CD14-positive monocyte (primary cell): ENCODE data around the gene EMC8. TPM values are rescaled to one million over a fixed set of nuclear protein-coding genes. Genes with fewer than 3 reads are reported as not detected.

Source experiments
- DNase-seq, 3 donors: peaks; one replicate each; pipeline ENCODE4 v3.0.0-alpha.2; 2011 to 2022
- H2AFZ ChIP-seq: 2 replicates; pipeline ENCODE4 v1.6.0; 2012; ENCODE audit warnings: mild to moderate bottlenecking, low read depth, low read length, inconsistent platforms; ENCODE audit not compliant: insufficient read depth, poor library complexity, severe bottlenecking
- H3K27ac ChIP-seq, 2 donors: 1 replicate in 1 of 2; 2 replicates in 1 of 2; pipeline ENCODE4 v1.5.1; 2012 to 2013; ENCODE audit warnings: low read length in 2 of 2, control low read depth in 1 of 2, inconsistent platforms in 1 of 2, low read depth in 1 of 2, mild to moderate bottlenecking in 1 of 2
- H3K27me3 ChIP-seq, 2 donors: one replicate each; pipeline versions ENCODE4 v1.6.0 to v1.6.1; 2011 to 2013; ENCODE audit warnings: low read length in 2 of 2; ENCODE audit not compliant: control insufficient read depth in 2 of 2, insufficient read depth in 2 of 2
- H3K36me3 ChIP-seq, 2 donors: replicated peaks in 1 of 2; 1 replicate in 1 of 2; 2 replicates in 1 of 2; pipeline versions ENCODE4 v1.5.1 to v1.6.1; 2012 to 2013; ENCODE audit warnings: low read length in 2 of 2, control low read depth in 1 of 2, inconsistent platforms in 1 of 2, mild to moderate bottlenecking in 1 of 2; ENCODE audit not compliant: insufficient read depth in 2 of 2, control insufficient read depth in 1 of 2
- H3K4me1 ChIP-seq, 2 donors: 1 replicate in 1 of 2; 2 replicates in 1 of 2; pipeline versions ENCODE4 v1.5.1 to v1.6.1; 2012 to 2013; ENCODE audit warnings: low read length in 2 of 2, control low read depth in 1 of 2, inconsistent platforms in 1 of 2, mild to moderate bottlenecking in 1 of 2, moderate library complexity in 1 of 2; ENCODE audit not compliant: insufficient read depth in 2 of 2, control insufficient read depth in 1 of 2
- H3K4me2 ChIP-seq: replicated peaks from 2 replicates; pipeline ENCODE3; 2012; ENCODE audit warnings: low read length, moderate library complexity, mild to moderate bottlenecking; ENCODE audit not compliant: poor library complexity, severe bottlenecking; ENCODE audit errors: extremely low read depth
- H3K4me3 ChIP-seq, 3 experiments: fragments of 200-600 bp in 1 of 3; sonication (generic) in 1 of 3; replicated peaks in 1 of 3; 1 replicate in 2 of 3; 2 replicates in 1 of 3; pipeline ENCODE4 v1.5.1; 2011 to 2013; ENCODE audit warnings: low read length in 3 of 3, mild to moderate bottlenecking in 3 of 3, control low read depth in 2 of 3, low read depth in 2 of 3, inconsistent platforms in 1 of 3, moderate library complexity in 1 of 3
- H3K79me2 ChIP-seq: 2 replicates; pipeline ENCODE4 v1.6.0; 2012; ENCODE audit warnings: mild to moderate bottlenecking, control low read depth, inconsistent platforms, low read length, moderate library complexity; ENCODE audit not compliant: insufficient read depth
- H3K9ac ChIP-seq: 2 replicates; pipeline ENCODE4 v1.6.0; 2017; ENCODE audit warnings: low read length, mild to moderate bottlenecking; ENCODE audit not compliant: insufficient read depth, poor library complexity, severe bottlenecking
- H3K9me3 ChIP-seq, 2 donors: replicated peaks in 1 of 2; 1 replicate in 1 of 2; 2 replicates in 1 of 2; pipeline versions ENCODE4 v1.5.1 to v1.6.1; 2012 to 2013; ENCODE audit warnings: low read length in 2 of 2, control low read depth in 1 of 2; ENCODE audit not compliant: control insufficient read depth in 1 of 2, insufficient read depth in 1 of 2
- H4K20me1 ChIP-seq: 2 replicates; pipeline ENCODE4 v1.6.0; 2012; ENCODE audit warnings: mild to moderate bottlenecking, low read length, control low read depth, moderate library complexity; ENCODE audit not compliant: insufficient read depth
- H3K27ac Mint-ChIP-seq, 7 donors: one replicate each; pipeline ENCODE4 v1.8.0; 2020; ENCODE audit warnings: mild to moderate bottlenecking in 7 of 7, mixed read lengths in 7 of 7, moderate library complexity in 6 of 7, inconsistent platforms in 2 of 7
- H3K27me3 Mint-ChIP-seq, 3 donors: one replicate each; pipeline ENCODE4 v1.8.0; 2021 to 2022; ENCODE audit warnings: low read depth in 3 of 3, mild to moderate bottlenecking in 3 of 3, mixed read lengths in 3 of 3, moderate library complexity in 3 of 3, inconsistent platforms in 1 of 3
- H3K36me3 Mint-ChIP-seq, 2 donors: one replicate each; pipeline ENCODE4 v1.8.0; 2020; ENCODE audit warnings: mixed read lengths in 2 of 2, inconsistent platforms in 1 of 2, mild to moderate bottlenecking in 1 of 2
- H3K4me1 Mint-ChIP-seq: one replicate; pipeline ENCODE4 v1.8.0; 2020; ENCODE audit warnings: mild to moderate bottlenecking, mixed read lengths
- H3K4me3 Mint-ChIP-seq, 2 donors: one replicate each; pipeline ENCODE4 v1.8.0; 2020; ENCODE audit warnings: mild to moderate bottlenecking in 2 of 2, mixed read lengths in 2 of 2, moderate library complexity in 1 of 2
- H3K9me3 Mint-ChIP-seq, 7 donors: one replicate each; pipeline ENCODE4 v1.8.0; 2020 to 2022; ENCODE audit warnings: mixed read lengths in 7 of 7, mild to moderate bottlenecking in 6 of 7, moderate library complexity in 6 of 7, inconsistent platforms in 2 of 7
- WGBS: methylation state at CpG from one replicate; pipeline ENCODE4 v1.1.5; 2013; ENCODE audit warnings: missing lambda C conversion rate; ENCODE audit not compliant: insufficient coverage; 5-methylcytosine and 5-hydroxymethylcytosine counted together
- intact Hi-C, 2 donors: fragments of 100-400 bp; cut with micrococcal nuclease; formaldehyde crosslinking; loops; one replicate each; pipeline versions ENCODE4 v1.15.0 to v1.15.1; 2023
- polyA plus RNA-seq, 3 donors: library from polyadenylated mRNA; depleted of rRNA in 1 of 3; unstranded in 2 of 3; stranded (reverse) in 1 of 3; fragments of 300-500 nt in 2 of 3; fragments of >200 nt in 1 of 3; fragmentation: Illumina TruSeq in 2 of 3; gene quantifications; 1 replicate in 2 of 3; 2 replicates in 1 of 3; pipeline ENCODE4 v1.2.3, GENCODE V29; 2012 to 2021
- TF ChIP-seq, protein P1 (sequence below): fragments of 200-600 bp; IDR thresholded peaks from one replicate; pipeline ENCODE4 v1.8.0; 2022; ENCODE audit warnings: antibody characterized with exemption, mild to moderate bottlenecking

The EMC8 gene
- polyA plus RNA-seq, 3 donors, result 28.2 to 30.0 (median 29.9) TPM

GRCh38 chr16:85751698-85752501 lies 47.4 kb downstream of the EMC8 start:
- H3K9ac ChIP-seq, result no peak overlapping the region
- H3K36me3 ChIP-seq, result no peaks in the 10 kb centered on the region
- peak in 2 of 3 donors; percentile 16 to 40 for DNase-seq
- peaks cover 2 to 10% of the 10 kb centered on the region in 2 donors for H3K36me3 Mint-ChIP-seq
- H3K4me1 ChIP-seq, result peaks cover 19 to 32% of the 10 kb centered on the region in 2 donors
- H3K4me3 ChIP-seq, result peak overlapping the region in 1 of 3 experiments; percentile 66
- H2AFZ ChIP-seq, result peak overlapping the region; percentile 74
- TF ChIP-seq, protein P1, sequence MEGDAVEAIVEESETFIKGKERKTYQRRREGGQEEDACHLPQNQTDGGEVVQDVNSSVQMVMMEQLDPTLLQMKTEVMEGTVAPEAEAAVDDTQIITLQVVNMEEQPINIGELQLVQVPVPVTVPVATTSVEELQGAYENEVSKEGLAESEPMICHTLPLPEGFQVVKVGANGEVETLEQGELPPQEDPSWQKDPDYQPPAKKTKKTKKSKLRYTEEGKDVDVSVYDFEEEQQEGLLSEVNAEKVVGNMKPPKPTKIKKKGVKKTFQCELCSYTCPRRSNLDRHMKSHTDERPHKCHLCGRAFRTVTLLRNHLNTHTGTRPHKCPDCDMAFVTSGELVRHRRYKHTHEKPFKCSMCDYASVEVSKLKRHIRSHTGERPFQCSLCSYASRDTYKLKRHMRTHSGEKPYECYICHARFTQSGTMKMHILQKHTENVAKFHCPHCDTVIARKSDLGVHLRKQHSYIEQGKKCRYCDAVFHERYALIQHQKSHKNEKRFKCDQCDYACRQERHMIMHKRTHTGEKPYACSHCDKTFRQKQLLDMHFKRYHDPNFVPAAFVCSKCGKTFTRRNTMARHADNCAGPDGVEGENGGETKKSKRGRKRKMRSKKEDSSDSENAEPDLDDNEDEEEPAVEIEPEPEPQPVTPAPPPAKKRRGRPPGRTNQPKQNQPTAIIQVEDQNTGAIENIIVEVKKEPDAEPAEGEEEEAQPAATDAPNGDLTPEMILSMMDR, result no peak
- H3K9me3 ChIP-seq, result no peaks in the 10 kb centered on the region
- WGBS, result 65% methylated on average over 11 of the region's 15 CpGs
- H3K27me3 ChIP-seq, result peaks cover 0 to 9% of the 10 kb centered on the region in 2 donors
- H3K9me3 Mint-ChIP-seq, result no peaks in the 10 kb centered on the region
- intact Hi-C loops, result no loop called here
- peaks cover 6% of the 10 kb centered on the region for H3K79me2 ChIP-seq
- no peaks in the 10 kb centered on the region for H4K20me1 ChIP-seq
- H3K27ac ChIP-seq, result no peak overlapping the region
- H3K27me3 Mint-ChIP-seq, result peaks cover 14 to 33% (median 21%) of the 10 kb centered on the region in 3 donors
- peak overlapping the region; percentile 99 for H3K4me2 ChIP-seq
- H3K4me1 Mint-ChIP-seq, result peaks cover 31% of the 10 kb centered on the region
- peak overlapping the region in 1 of 7 donors; percentile 8 for H3K27ac Mint-ChIP-seq
- peak overlapping the region; percentile 35 to 50 for H3K4me3 Mint-ChIP-seq

GRCh38 chr16:85750827-85751697 lies 48.3 kb downstream of the EMC8 start, which contains the start of gene C16orf74:
TSS of gene C16orf74 (minus strand) at chr16:85751096. CDS start at chr16:85735217, 15,879 bp downstream.
- Mint-ChIP-seq H3K9me3 (no peaks in the 10 kb centered on the region), H3K4me1 (peaks cover 28% of the 10 kb centered on the region), H3K4me3 (peak within 1 kb of the TSS; percentile 95 to 99), H3K36me3 (peaks cover 2 to 16% of the 10 kb centered on the region in 2 donors), H3K27ac (peak within 1 kb of the TSS in 4 of 7 donors; percentile 57 to 83 (median 66)), H3K27me3 (peaks cover 13 to 31% (median 18%) of the 10 kb centered on the region in 3 donors)
- Histone ChIP-seq H3K27me3 (peaks cover 0 to 9% of the 10 kb centered on the region in 2 donors), H3K4me1 (peaks cover 19 to 27% of the 10 kb centered on the region in 2 donors), H3K9me3 (no peaks in the 10 kb centered on the region), H3K36me3 (no peaks in the 10 kb centered on the region), H3K27ac (no peak within 1 kb of the TSS), H3K4me2 (peak within 1 kb of the TSS; percentile 99), H3K79me2 (peaks cover 6% of the 10 kb centered on the region), H3K9ac (peak within 1 kb of the TSS; percentile 15), H4K20me1 (no peaks in the 10 kb centered on the region), H2AFZ (peak within 1 kb of the TSS; percentile 81), H3K4me3 (peak within 1 kb of the TSS; percentile 57 to 78 (median 70))
- WGBS, result 6% methylated on average over 92 of the region's 96 CpGs
- DNase-seq, result peak in 1 of 3 donors; percentile 39
- intact Hi-C loops, result no loop called here
- TF ChIP-seq, protein P1, result no peak
